Suprapubic skin (tissue), 4 donors: Measurements from ENCODE around the gene RBM17.

Experiments
- EP300 ChIP-seq: sonication (generic); formaldehyde crosslinking; IDR thresholded peaks from one replicate; pipeline ENCODE4 v1.6.1; 2017; ENCODE audit warnings: antibody characterized with exemption
- POLR2A ChIP-seq, 2 donors: fragments of 450-650 bp; IDR thresholded peaks; one replicate each; pipeline ENCODE4 v1.6.1; 2017; ENCODE audit warnings: antibody characterized with exemption in 2 of 2, mild to moderate bottlenecking in 2 of 2, moderate library complexity in 2 of 2
- POLR2AphosphoS5 ChIP-seq, 3 donors: sonication (generic); formaldehyde crosslinking; IDR thresholded peaks; one replicate each; pipeline ENCODE4 v1.6.1; 2017; ENCODE audit warnings: antibody characterized with exemption in 3 of 3
- TF ChIP-seq, protein P1 (sequence below), 2 donors: fragments of 200-600 bp in 1 of 2; fragments of 450-650 bp in 1 of 2; sonication (generic) in 1 of 2; IDR thresholded peaks; one replicate each; pipeline ENCODE4 v1.5.1; 2016 to 2019; ENCODE audit warnings: antibody characterized with exemption in 2 of 2, mild to moderate bottlenecking in 1 of 2, moderate library complexity in 1 of 2

DNA sequence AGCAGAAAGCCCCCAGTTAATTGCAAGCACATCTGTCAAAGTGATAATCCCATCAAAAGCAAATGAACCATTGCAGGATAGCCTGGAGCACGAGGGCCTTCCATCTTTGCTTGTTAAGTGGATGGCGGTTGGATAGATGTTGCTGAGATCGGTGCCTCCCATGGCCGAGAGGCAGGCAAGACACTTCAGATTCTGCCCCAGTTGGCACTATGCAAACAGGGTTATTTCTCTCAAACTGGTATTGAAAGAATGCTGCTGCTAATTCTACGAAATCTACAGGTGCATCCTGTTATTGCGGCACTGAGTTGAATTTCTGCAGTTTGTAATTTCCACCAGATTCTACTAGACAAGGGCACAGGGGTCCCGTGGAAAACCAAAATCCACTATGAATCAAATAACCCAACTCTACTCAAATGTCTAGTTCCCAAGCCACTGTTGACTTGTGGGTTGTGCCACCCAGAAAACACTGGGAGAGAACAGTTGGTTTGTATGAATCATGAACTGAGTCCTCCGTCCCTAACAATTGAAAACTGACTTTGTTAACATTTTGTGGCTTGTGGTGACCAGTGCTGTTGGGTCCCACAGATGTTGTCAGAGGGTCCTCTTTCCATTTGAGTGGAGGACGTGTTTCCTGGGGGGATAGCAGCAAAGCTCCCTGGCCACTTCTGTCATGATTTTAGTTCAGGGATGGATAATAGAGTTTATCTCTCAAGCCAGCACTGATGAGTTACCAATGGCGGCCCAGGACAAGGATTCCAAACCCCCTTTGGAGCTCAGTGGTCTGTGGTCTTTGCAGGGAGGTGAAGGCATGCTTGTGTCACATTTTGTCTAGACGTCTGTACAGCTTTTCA lies 19.5 kb upstream of the RBM17 start:
- TF ChIP-seq, protein P1, sequence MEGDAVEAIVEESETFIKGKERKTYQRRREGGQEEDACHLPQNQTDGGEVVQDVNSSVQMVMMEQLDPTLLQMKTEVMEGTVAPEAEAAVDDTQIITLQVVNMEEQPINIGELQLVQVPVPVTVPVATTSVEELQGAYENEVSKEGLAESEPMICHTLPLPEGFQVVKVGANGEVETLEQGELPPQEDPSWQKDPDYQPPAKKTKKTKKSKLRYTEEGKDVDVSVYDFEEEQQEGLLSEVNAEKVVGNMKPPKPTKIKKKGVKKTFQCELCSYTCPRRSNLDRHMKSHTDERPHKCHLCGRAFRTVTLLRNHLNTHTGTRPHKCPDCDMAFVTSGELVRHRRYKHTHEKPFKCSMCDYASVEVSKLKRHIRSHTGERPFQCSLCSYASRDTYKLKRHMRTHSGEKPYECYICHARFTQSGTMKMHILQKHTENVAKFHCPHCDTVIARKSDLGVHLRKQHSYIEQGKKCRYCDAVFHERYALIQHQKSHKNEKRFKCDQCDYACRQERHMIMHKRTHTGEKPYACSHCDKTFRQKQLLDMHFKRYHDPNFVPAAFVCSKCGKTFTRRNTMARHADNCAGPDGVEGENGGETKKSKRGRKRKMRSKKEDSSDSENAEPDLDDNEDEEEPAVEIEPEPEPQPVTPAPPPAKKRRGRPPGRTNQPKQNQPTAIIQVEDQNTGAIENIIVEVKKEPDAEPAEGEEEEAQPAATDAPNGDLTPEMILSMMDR (IDR thresholded peaks at IDR 0.05), result no peak
- TF ChIP-seq POLR2A (IDR thresholded peaks at IDR 0.05) (no peak), EP300 (no peak), POLR2AphosphoS5 (IDR thresholded peaks at IDR 0.05) (no peak)
